Smooth muscle cell (in vitro differentiated cells): Measurements from ENCODE around the gene AMMECR1. TPM values are rescaled to one million over a fixed set of nuclear protein-coding genes. Genes with fewer than 3 reads are reported as not detected.

ENCODE experiments used
- DNase-seq: peaks from one replicate; lab custom pipeline; 2025; ENCODE audit not compliant: unreplicated experiment; lab: John Stamatoyannopoulos, UW
- H2AFZ ChIP-seq: fragments of 200-600 bp; sonication (generic); 2 replicates; pipeline ENCODE4 v1.6.0; 2016; ENCODE audit warnings: antibody characterized with exemption, low read depth, mild to moderate bottlenecking
- H3F3A ChIP-seq: fragments of 200-600 bp; sonication (generic); 2 replicates; pipeline ENCODE4 v1.6.0; 2017; ENCODE audit warnings: antibody characterized with exemption, low read depth
- H3K27ac ChIP-seq: fragments of 200-600 bp; sonication (generic); 2 replicates; pipeline ENCODE4 v1.5.1; 2016; ENCODE audit warnings: low read depth, mild to moderate bottlenecking
- H3K27me3 ChIP-seq: fragments of 200-600 bp; sonication (generic); 2 replicates; pipeline ENCODE4 v1.6.1; 2016; ENCODE audit warnings: low read depth, mild to moderate bottlenecking
- H3K36me3 ChIP-seq: fragments of 200-600 bp; sonication (generic); 2 replicates; pipeline ENCODE4 v1.5.1; 2016; ENCODE audit warnings: low read depth
- H3K4me1 ChIP-seq: fragments of 200-600 bp; sonication (generic); 2 replicates; pipeline ENCODE4 v1.5.1; 2016; ENCODE audit warnings: low read depth
- H3K4me2 ChIP-seq: fragments of 200-600 bp; sonication (generic); 2 replicates; pipeline ENCODE4 v1.6.0; 2016; ENCODE audit warnings: mild to moderate bottlenecking
- H3K4me3 ChIP-seq: fragments of 200-600 bp; sonication (generic); 2 replicates; pipeline ENCODE4 v1.5.1; 2016; ENCODE audit warnings: mild to moderate bottlenecking
- H3K79me2 ChIP-seq: fragments of 200-600 bp; sonication (generic); 2 replicates; pipeline ENCODE4 v1.6.0; 2016; ENCODE audit warnings: low read depth, mild to moderate bottlenecking
- H3K9ac ChIP-seq: fragments of 200-600 bp; sonication (generic); 2 replicates; pipeline ENCODE4 v1.6.0; 2016; ENCODE audit warnings: low read depth
- H3K9me3 ChIP-seq: fragments of 200-600 bp; sonication (generic); replicated peaks from 2 replicates; pipeline ENCODE4 v1.5.1; 2016; ENCODE audit warnings: low read depth
- H4K20me1 ChIP-seq: fragments of 200-600 bp; sonication (generic); 2 replicates; pipeline ENCODE4 v1.6.0; 2016; ENCODE audit warnings: low read depth
- WGBS: methylation state at CpG from one replicate; pipeline ENCODE4 v1.1.7; 2016; ENCODE audit warnings: low lambda C conversion rate; 5-methylcytosine and 5-hydroxymethylcytosine counted together
- polyA plus RNA-seq: library from polyadenylated mRNA; unstranded; fragments of >200 nt; fragmentation: Nextera tagmentation; extraction: Ambion mirVana; gene quantifications from 2 replicates; pipeline ENCODE4 v1.2.1, GENCODE V29; 2016
- total RNA-seq: library from RNA; depleted of rRNA; stranded (reverse); fragments of >200 nt; gene quantifications from 2 replicates; pipeline ENCODE4 v1.2.3, GENCODE V29; 2014
- TF ChIP-seq, protein P1 (sequence below): fragments of 200-600 bp; sonication (generic); IDR thresholded peaks from 2 replicates; pipeline ENCODE4 v1.5.1; 2017; ENCODE audit warnings: borderline replicate concordance, mild to moderate bottlenecking, antibody characterized with exemption; ENCODE audit not compliant: insufficient read depth, poor library complexity, severe bottlenecking

The AMMECR1 gene
- total and polyA plus RNA-seq, 2 experiments from 2014 or later, result 5.5 to 19.6 TPM

DNA sequence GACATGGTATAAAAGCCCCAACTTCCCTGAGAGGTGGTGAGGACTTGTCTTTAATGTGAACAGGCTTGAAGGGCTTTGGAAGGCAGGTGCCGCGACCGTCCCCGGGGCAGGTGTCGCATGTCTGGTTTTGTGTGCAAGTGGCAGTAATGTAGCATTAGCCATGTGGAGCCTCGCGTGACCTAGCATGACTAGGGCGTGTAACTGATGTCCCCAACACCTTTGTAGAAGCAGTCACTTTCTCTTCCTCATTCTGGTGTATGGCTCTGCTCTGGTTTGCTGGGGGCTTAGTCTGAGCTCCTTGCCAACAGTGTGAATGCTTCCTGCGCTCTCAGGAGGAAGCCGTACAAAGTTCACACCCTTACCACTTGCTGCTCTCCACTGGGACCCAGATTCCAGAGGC is 145.7 kb downstream of the AMMECR1 start:
- Histone ChIP-seq H3K9me3 (no peaks in the 10 kb centered on the region), H3K36me3 (no peaks in the 10 kb centered on the region), H3K4me3 (no peak overlapping the region), H3K79me2 (no peaks in the 10 kb centered on the region), H2AFZ (no peak overlapping the region), H3K27ac (no peak overlapping the region), H3K27me3 (no peaks in the 10 kb centered on the region), H3F3A (no peaks in the 10 kb centered on the region), H3K4me2 (no peak overlapping the region), H3K4me1 (no peaks in the 10 kb centered on the region), H3K9ac (no peak overlapping the region), H4K20me1 (no peaks in the 10 kb centered on the region)
- WGBS, result 91% methylated on average over 10 of the region's 10 CpGs
- TF ChIP-seq, protein P1, sequence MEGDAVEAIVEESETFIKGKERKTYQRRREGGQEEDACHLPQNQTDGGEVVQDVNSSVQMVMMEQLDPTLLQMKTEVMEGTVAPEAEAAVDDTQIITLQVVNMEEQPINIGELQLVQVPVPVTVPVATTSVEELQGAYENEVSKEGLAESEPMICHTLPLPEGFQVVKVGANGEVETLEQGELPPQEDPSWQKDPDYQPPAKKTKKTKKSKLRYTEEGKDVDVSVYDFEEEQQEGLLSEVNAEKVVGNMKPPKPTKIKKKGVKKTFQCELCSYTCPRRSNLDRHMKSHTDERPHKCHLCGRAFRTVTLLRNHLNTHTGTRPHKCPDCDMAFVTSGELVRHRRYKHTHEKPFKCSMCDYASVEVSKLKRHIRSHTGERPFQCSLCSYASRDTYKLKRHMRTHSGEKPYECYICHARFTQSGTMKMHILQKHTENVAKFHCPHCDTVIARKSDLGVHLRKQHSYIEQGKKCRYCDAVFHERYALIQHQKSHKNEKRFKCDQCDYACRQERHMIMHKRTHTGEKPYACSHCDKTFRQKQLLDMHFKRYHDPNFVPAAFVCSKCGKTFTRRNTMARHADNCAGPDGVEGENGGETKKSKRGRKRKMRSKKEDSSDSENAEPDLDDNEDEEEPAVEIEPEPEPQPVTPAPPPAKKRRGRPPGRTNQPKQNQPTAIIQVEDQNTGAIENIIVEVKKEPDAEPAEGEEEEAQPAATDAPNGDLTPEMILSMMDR, result no peak
- no peak for DNase-seq

DNA sequence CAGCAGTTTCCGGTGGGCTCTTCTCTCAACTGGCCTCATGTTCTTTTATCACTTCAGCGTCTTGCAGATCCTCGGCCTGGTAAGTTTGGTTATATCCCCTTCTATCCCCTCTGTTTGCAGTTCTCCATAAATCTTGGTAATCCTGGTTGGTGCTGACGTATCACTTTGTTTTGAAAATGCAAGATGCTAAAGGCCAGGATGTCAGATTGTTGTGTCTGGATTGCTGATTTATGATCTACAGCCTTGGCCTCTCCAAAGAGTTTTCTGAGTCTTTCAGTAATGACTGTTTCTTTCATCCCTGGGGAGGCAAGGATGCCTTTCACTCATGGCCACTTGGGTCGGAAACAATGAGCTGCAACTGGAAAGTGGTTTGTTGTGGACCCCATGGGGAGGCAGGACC is 146.4 kb downstream of the AMMECR1 start:
- TF ChIP-seq, protein P1, result no peak
- H3F3A ChIP-seq, result no peaks in the 10 kb centered on the region
- H2AFZ ChIP-seq, result no peak overlapping the region
- no peaks in the 10 kb centered on the region for H4K20me1 ChIP-seq
- no peak overlapping the region for H3K4me3 ChIP-seq
- WGBS, result 56% methylated on average over 5 of the region's 5 CpGs
- no peaks in the 10 kb centered on the region for H3K4me1 ChIP-seq
- H3K9ac ChIP-seq, result no peak overlapping the region
- H3K4me2 ChIP-seq, result no peak overlapping the region
- H3K27ac ChIP-seq, result no peak overlapping the region
- H3K27me3 ChIP-seq, result no peaks in the 10 kb centered on the region
- H3K9me3 ChIP-seq, result no peaks in the 10 kb centered on the region
- no peaks in the 10 kb centered on the region for H3K79me2 ChIP-seq
- no peak for DNase-seq
- H3K36me3 ChIP-seq, result no peaks in the 10 kb centered on the region

DNA sequence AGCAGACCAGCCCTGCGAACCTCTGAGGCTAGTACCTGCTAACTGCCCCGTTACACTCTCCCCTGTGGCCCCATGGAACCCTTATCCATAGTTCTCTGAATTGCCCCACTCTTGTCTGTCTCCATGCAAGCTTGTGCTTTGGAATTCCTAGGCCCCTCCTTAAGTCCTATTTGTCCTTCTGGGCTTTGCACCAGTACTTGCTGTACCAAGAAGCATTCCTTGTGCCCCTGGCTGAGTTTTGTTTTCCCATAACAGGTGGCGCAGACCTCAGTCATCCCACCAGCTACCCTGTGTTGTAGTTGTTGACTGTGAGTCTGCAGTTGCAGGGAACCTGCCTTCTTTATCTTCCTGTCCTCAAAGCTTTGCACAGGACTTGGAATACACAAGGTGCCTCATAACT is 147.9 kb downstream of the AMMECR1 start:
- Histone ChIP-seq H3K36me3 (no peaks in the 10 kb centered on the region), H4K20me1 (no peaks in the 10 kb centered on the region), H3K4me1 (no peaks in the 10 kb centered on the region), H3F3A (no peaks in the 10 kb centered on the region), H3K9me3 (no peaks in the 10 kb centered on the region), H3K27ac (no peak overlapping the region), H3K9ac (no peak overlapping the region), H3K79me2 (no peaks in the 10 kb centered on the region), H3K4me2 (no peak overlapping the region), H2AFZ (no peak overlapping the region), H3K4me3 (no peak overlapping the region), H3K27me3 (no peaks in the 10 kb centered on the region)
- TF ChIP-seq, protein P1, result no peak
- DNase-seq, result no peak
- 92% methylated on average over 3 of the region's 3 CpGs for WGBS

DNA sequence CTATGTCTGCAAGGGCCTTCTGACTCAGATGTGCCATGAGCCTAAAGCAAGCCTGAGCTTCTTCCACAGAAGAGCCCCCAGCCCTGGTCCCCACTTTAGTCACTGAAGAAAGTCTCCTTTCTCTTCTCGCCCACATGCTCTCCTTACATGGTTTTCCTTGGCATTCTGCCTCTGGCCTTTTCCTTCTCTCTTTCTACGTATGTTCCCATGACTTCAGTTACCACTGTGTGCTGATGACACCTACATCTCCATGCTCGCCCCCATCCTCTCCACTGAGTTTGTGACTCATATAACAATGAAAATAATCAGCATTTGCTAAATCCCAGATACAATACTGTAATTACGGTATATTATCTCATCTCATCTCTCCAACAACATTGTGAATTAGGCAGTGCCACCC is 149.3 kb downstream of the AMMECR1 start:
- Histone ChIP-seq H3K4me1 (no peaks in the 10 kb centered on the region), H2AFZ (no peak overlapping the region), H3K36me3 (no peaks in the 10 kb centered on the region), H4K20me1 (no peaks in the 10 kb centered on the region), H3K27me3 (no peaks in the 10 kb centered on the region), H3K4me2 (no peak overlapping the region), H3K79me2 (no peaks in the 10 kb centered on the region), H3K9ac (no peak overlapping the region), H3K27ac (no peak overlapping the region), H3K4me3 (no peak overlapping the region), H3F3A (no peaks in the 10 kb centered on the region), H3K9me3 (no peaks in the 10 kb centered on the region)
- DNase-seq, result no peak
- 60% methylated on average over 4 of the region's 4 CpGs for WGBS
- TF ChIP-seq, protein P1, result no peak
